ENCODE results near the gene SEC14L3. TPM values are rescaled to one million over a fixed set of nuclear protein-coding genes. Genes with fewer than 3 reads are reported as not detected.
A peak's percentile ranks its signal among the peaks of the same experiment; 100 is the strongest.

Gene SEC14L3
- total RNA-seq, 1 donor from 2014 or later: not detected

DNA sequence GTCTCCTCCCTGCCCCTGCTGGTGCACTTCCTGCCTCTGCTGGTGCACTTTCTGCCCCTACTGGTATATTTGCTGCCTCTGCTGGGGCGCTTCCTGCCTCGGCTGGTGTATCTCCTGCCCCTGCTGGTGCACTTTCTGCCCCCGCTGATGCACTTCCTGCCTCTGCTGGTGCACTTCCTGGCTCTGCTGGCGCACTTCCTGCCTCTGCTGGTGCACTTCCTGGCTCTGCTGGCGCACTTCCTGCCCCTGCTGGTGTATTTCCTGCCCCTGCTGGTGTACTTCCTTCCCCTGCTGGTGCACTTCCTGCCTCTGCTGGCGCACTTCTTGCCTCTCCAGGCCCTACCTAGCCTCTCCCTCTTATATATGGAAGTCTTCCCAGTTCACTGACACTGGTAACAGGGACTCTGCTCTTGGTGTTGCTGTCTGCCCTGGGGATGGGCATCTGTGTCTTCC is 36.1 kb downstream of the SEC14L3 start:
- H3K27ac Mint-ChIP-seq: peak overlapping the region; percentile 79
- H3K4me3 Mint-ChIP-seq: peak overlapping the region; percentile 64
- ChIA-PET POLR2A (interaction anchor here (0.6 to 5.2 kb wide), 2 partner anchors 11 to 540 kb away, joined by 3 to 36 read pairs; partner anchors contain the start of gene MTFP1), CTCF (interaction anchor here (1.2 kb wide), 1 partner anchor 10 kb away, joined by 8 read pairs; the partner anchor contains the start of gene MTFP1)
- peaks cover 5% of the 10 kb centered on the region for H3K9me3 Mint-ChIP-seq
- H3K4me1 Mint-ChIP-seq: peaks cover 14% of the 10 kb centered on the region
- DNase-seq (no peak), ATAC-seq (ENCODE audit: low read depth) (peak; percentile 71)
- peaks cover 4% of the 10 kb centered on the region for H3K36me3 Mint-ChIP-seq (ENCODE audit: low read depth)
- H3K27me3 Mint-ChIP-seq: peaks cover 15% of the 10 kb centered on the region
- TF ChIP-seq, protein P1, sequence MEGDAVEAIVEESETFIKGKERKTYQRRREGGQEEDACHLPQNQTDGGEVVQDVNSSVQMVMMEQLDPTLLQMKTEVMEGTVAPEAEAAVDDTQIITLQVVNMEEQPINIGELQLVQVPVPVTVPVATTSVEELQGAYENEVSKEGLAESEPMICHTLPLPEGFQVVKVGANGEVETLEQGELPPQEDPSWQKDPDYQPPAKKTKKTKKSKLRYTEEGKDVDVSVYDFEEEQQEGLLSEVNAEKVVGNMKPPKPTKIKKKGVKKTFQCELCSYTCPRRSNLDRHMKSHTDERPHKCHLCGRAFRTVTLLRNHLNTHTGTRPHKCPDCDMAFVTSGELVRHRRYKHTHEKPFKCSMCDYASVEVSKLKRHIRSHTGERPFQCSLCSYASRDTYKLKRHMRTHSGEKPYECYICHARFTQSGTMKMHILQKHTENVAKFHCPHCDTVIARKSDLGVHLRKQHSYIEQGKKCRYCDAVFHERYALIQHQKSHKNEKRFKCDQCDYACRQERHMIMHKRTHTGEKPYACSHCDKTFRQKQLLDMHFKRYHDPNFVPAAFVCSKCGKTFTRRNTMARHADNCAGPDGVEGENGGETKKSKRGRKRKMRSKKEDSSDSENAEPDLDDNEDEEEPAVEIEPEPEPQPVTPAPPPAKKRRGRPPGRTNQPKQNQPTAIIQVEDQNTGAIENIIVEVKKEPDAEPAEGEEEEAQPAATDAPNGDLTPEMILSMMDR (IDR thresholded peaks at IDR 0.05): no peak
- intact Hi-C loops (cut with micrococcal nuclease): loop anchor here (1.0 kb wide), 1 partner anchor 9 kb away; no protein-coding TSS in a partner anchor

DNA sequence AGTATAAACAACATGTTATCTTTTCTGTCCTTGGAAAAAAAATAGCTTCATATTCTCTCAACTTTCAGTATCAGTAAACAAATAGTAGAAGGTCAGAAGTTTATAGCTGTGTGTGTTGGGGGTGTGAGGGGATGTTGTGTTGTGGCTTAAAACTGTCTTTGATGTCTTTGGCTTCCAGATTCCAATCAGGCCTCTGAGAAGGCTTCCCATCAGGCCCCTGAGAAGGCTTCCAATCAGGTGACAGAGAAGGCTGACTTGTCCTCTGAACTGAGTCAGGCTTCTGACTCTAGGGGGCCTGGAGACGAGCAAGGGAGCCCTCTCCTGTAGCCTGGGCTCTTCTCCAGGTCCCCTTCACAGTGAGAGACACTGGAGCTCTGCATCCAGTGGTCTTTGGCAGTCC is 37.0 kb downstream of the SEC14L3 start:
- Mint-ChIP-seq H3K27me3 (peaks cover 8% of the 10 kb centered on the region), H3K4me3 (no peak overlapping the region), H3K4me1 (peaks cover 14% of the 10 kb centered on the region), H3K36me3 (ENCODE audit: low read depth) (peaks cover 7% of the 10 kb centered on the region), H3K27ac (peak overlapping the region; percentile 79), H3K9me3 (peaks cover 5% of the 10 kb centered on the region)
- ChIA-PET CTCF (interaction anchor here (0.9 kb wide), 1 partner anchor 8 kb away, joined by 4 read pairs; no protein-coding TSS in a partner anchor), POLR2A (interaction anchor here (0.6 to 5.2 kb wide), 3 partner anchors 10 to 541 kb away, joined by 3 to 36 read pairs (median 5); partner anchors contain the start of gene MTFP1)
- intact Hi-C loops (cut with micrococcal nuclease): loop anchor here (1.0 kb wide), 1 partner anchor 9 kb away; no protein-coding TSS in a partner anchor
- DNase-seq (no peak), ATAC-seq (ENCODE audit: low read depth) (no peak)
- TF ChIP-seq, protein P1 (IDR thresholded peaks at IDR 0.05): no peak

DNA sequence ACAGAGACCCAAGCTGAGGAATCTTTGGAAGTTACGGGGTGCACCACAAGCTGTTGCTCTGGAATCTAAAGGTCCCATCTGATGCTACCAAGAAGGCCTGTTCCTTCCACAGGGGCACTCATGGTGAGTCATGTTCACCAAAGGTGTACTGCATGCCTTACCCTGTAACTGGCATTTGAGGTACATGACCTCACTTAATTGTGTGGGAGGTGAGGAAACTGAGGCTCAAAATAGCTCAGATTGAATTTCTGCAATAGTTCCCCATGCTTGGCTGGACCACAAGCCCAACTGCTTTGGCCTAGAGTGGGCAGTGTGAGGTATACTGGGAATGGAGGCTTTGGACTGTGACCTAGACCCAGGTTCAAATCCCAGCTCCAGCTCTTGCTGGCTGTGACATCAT is 38.0 kb downstream of the SEC14L3 start:
- peaks cover 6% of the 10 kb centered on the region for H3K27me3 Mint-ChIP-seq
- TF ChIP-seq, protein P1 (IDR thresholded peaks at IDR 0.05): no peak
- peaks cover 14% of the 10 kb centered on the region for H3K4me1 Mint-ChIP-seq
- H3K27ac Mint-ChIP-seq: no peak overlapping the region
- ATAC-seq (ENCODE audit: low read depth) (no peak), DNase-seq (no peak)
- H3K36me3 Mint-ChIP-seq (ENCODE audit: low read depth): peaks cover 10% of the 10 kb centered on the region
- CTCF ChIA-PET: interaction anchor here (1.0 kb wide), 1 partner anchor 9 kb away, joined by 3 read pairs; no protein-coding TSS in a partner anchor
- H3K4me3 Mint-ChIP-seq: no peak overlapping the region
- intact Hi-C loops (cut with micrococcal nuclease): no loop called here
- POLR2A ChIA-PET: interaction anchor here (0.6 to 5.2 kb wide), 2 partner anchors 9 to 122 kb away, joined by 3 to 36 read pairs; partner anchors contain the start of gene MTFP1
- H3K9me3 Mint-ChIP-seq: peaks cover 5% of the 10 kb centered on the region

DNA sequence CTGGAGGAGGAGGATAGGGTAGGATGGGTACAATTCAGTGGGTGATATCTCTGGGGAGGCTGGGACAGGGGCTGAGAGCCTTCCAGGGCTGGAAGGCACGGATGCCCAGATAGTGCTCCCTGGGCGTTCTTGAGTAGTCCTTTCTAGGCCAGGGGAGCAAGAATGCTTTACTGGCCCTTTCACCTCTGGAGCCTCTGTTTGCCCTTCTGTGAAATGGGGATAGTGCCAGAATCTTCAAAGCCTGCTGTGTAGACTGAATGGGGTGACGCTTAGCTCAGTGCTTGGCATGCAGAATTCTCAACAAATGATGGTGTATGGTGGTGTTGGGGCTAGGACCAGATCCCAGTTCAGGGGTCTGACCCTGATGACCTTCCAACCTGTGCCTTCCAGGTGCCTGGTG is 38.6 kb downstream of the SEC14L3 start:
- no peak for ATAC-seq (ENCODE audit: low read depth)
- H3K4me3 Mint-ChIP-seq: no peak overlapping the region
- H3K27ac Mint-ChIP-seq: no peak overlapping the region

DNA sequence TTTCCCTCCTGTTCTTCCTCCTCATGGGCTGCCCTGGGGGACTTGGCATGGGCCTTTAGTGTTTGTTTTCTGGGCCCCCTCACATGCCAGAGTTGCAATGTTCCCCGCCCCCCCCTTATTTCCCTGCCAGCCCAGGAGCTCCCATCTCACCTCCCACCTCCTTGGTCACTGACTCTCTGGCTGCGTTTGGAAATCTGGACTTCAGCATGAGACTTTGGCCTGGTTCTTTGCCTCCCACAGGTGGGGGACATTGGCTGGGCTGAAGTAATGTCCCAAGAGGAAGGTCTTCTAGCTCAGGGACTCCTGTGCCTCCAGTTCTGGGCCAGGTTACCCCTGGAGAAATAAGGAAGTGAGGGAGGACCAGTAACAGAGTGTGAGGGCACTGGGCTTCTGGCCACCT is 39.3 kb downstream of the SEC14L3 start:
- Mint-ChIP-seq H3K36me3 (ENCODE audit: low read depth) (peaks cover 19% of the 10 kb centered on the region), H3K27ac (no peak overlapping the region), H3K4me1 (peaks cover 14% of the 10 kb centered on the region), H3K4me3 (no peak overlapping the region), H3K27me3 (no peaks in the 10 kb centered on the region), H3K9me3 (peaks cover 5% of the 10 kb centered on the region)
- ATAC-seq (ENCODE audit: low read depth) (no peak), DNase-seq (no peak)
- POLR2A ChIA-PET: interaction anchor here (0.5 to 5.2 kb wide), 2 partner anchors 8 to 267 kb away, joined by 3 to 36 read pairs; partner anchors contain the start of gene MTFP1
- CTCF ChIA-PET: interaction anchor here (1.3 kb wide), 1 partner anchor 145 kb away, joined by 4 read pairs; no protein-coding TSS in a partner anchor
- intact Hi-C loops (cut with micrococcal nuclease): no loop called here
- TF ChIP-seq, protein P1 (IDR thresholded peaks at IDR 0.05): no peak

More for the DNA sequence above, 38.6 kb downstream of the SEC14L3 start:
- Mint-ChIP-seq H3K4me1 (peaks cover 14% of the 10 kb centered on the region), H3K36me3 (ENCODE audit: low read depth) (peaks cover 16% of the 10 kb centered on the region), H3K9me3 (peaks cover 5% of the 10 kb centered on the region), H3K27me3 (peaks cover 1% of the 10 kb centered on the region)
- POLR2A ChIA-PET: interaction anchor here (0.6 to 5.2 kb wide), 2 partner anchors 8 to 122 kb away, joined by 3 to 36 read pairs; partner anchors contain the start of gene MTFP1
- TF ChIP-seq, protein P1 (IDR thresholded peaks at IDR 0.05): no peak
- CTCF ChIA-PET: interaction anchor here (1.0 to 1.3 kb wide), 2 partner anchors 8 to 145 kb away, joined by 3 to 4 read pairs; no protein-coding TSS in a partner anchor
- DNase-seq: no peak
- intact Hi-C loops (cut with micrococcal nuclease): no loop called here

Measured in activated B cell treated with CpG ODN at 0.5 μM for 24 hours (primary cell).